Activated CD4-positive, alpha-beta T cell treated with anti-CD3 and anti-CD28 coated beads for 48 hours (primary cell): ENCODE results near the gene TOM1L2.
"Not testable (repeated sequence)": the region's sequence is repeated elsewhere in the genome, so short reads cannot be mapped to it uniquely, and the experiment has no call there.

Experiments used
- DNase-seq: peaks from one replicate; pipeline ENCODE4 v3.0.0-alpha.2; 2020

Gene TOM1L2

DNA sequence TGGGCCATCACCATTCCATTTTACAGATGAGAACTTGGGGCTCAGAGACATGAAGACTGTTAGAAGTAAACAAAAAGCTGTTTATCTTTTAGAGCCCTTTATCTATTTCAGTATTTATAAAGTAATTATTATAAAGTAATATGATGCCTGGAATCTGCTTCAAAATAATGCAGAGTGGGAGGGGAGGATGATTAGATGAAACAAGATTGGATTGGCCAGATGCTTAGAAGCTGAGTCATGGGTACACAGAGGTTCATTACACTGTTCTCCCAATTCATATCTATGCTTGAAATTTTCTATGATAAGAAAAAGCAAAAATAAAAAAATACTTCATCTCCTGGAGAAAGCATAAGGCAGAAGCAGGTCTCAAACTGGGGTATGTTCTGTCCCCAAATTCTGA lies 29.4 kb downstream of the TOM1L2 start:
- DNase-seq, result no peak

GRCh38 chr17:17941015-17941414 lies 31.2 kb downstream of the TOM1L2 start:
- no peak for DNase-seq

GRCh38 chr17:17940441-17940911 lies 31.7 kb downstream of the TOM1L2 start:
- no peak for DNase-seq

GRCh38 chr17:17939941-17940340 lies 32.3 kb downstream of the TOM1L2 start:
- DNase-seq, result not testable (repeated sequence)

- no peak for DNase-seq
These were observed 33.7 kb downstream of the TOM1L2 start for GRCh38 chr17:17938388-17939107.

GRCh38 chr17:17937958-17938357 lies 34.2 kb downstream of the TOM1L2 start:
- no peak for DNase-seq

DNA sequence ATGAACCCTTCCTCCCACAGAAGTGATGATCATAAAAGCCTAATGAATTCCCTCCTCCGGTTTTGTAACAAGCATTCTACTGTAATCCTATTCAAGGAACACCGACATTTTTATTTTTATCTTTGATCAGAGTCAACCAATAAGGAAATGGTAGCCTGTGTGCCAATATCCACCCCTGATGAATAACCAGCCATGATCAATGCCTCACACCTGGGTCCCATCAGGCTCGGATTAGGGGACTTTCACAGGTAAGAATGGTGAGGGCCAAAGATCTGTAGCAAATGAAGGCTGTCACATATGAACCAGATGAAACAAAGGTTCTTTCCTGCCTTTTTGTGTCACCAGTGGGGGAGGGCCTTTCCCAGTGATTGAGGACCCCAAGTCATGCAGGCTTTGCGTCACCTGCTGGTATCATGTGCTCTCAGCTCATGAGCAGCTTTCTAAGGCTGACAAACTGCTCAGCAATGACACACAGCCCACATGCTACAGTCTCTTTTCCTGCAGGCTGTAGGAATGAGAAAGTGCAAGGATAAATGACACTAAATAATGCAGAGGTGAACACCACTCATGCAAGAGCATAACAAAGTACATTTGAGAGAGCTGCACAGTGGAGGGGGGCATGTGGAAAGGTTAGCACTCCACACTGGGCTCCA lies 34.9 kb downstream of the TOM1L2 start:
- DNase-seq, result no peak

DNA sequence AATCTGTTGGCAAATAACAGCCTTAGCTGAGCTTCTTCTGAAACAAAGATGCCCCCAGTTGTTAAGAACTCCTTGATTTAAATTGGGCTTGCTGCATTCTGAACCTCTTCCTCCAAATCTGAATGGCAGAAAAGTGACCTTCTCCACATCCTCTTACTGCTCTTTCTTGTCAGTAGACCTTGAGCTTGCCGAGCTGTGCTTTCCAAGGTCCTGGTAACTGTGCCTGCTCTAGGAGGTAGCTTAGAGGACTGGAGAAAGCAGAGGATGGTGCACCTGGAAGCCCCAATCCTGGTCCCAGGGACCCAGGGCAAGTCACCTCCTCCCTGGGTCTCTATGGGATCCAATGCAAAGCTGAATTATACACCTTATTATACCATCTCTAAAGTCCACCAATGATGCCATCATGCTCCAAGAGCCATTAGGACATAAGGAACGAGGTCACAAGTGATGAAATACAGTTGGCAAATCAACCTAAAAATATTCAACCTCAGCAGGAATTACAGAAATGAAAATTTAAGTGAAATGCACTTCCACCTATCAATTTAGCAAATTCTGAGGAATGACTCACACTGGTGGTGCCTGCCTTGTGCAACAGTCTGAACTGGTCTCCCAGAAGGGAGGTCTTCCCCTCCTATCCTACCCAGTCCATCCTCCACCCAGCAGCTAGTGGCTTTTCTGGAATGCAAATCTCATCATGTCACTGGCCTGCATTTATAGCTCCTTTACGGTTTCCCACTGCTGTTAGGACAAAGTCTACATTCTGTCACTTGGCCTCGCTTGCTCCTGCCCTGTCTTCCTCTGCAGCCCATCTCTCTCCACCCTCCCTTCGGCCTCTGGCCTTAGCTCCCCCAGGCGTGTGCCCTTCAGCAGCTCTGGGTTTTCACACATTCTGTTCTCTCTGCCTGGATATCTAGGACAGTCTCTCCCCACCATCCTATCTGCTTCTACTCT lies 36.6 kb downstream of the TOM1L2 start:
- DNase-seq, result no peak

GRCh38 chr17:17934806-17935205 lies 37.4 kb downstream of the TOM1L2 start:
- no peak for DNase-seq

GRCh38 chr17:17934214-17934613 lies 38.0 kb downstream of the TOM1L2 start:
- DNase-seq, result no peak

DNA sequence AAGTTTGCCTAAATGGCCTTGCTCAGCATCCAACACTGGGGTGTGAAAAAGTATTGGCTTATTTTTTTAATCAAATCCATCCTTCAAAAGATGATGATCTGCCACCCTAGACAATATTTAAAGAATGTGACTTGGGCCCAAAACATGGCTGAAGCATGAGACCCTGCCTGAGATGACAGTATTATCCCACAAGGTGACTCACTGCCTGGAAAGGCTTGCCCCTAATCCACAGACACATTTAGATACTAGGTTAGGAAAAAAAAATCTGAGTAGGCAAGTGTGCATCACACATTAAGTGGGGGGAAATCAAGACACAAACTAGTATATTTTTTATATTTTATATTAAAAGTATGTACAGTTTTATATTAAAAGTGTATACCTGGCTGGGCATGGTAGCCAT lies 38.4 kb downstream of the TOM1L2 start:
- no peak for DNase-seq

- DNase-seq, result no peak
These were observed 41.0 kb downstream of the TOM1L2 start for GRCh38 chr17:17931159-17931558.

GRCh38 chr17:17930674-17931073 lies 41.5 kb downstream of the TOM1L2 start:
- DNase-seq, result no peak

DNA sequence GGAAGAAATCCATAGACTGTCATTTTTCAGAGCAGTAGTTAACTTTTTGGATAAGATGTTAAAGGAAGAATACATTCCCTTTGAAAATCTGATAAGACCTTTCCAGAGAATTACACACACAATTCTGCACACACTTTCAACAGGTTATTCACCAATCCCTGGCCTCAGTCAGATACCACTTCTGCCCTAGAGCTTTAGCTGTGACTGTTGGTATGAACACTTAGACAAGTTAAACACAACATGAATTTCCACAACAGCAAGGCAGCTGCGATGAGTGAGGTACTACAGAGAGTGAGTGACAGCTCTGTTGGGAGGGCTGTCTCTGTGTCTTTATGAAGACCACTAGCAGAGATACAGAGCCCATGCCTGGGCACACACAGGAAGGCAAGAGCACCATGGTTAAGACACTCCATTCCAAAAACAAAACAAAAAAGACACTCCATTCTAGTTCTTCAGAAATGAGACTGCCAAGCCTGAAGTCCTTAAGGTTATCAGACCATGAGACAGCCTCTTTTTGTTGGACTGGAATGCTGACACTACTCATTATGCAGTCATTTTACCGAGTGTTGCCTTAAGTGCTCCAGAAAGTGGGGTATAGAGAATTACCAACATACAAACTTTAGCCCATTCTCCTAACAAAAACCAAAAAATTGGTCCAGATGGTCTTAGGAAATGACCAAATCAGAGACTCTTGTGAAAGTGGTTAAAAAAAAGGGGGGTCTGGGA lies 42.4 kb downstream of the TOM1L2 start:
- no peak for DNase-seq

GRCh38 chr17:17928398-17929287 lies 43.6 kb downstream of the TOM1L2 start:
- no peak for DNase-seq

GRCh38 chr17:17926840-17927449 lies 45.3 kb downstream of the TOM1L2 start:
- DNase-seq, result no peak

DNA sequence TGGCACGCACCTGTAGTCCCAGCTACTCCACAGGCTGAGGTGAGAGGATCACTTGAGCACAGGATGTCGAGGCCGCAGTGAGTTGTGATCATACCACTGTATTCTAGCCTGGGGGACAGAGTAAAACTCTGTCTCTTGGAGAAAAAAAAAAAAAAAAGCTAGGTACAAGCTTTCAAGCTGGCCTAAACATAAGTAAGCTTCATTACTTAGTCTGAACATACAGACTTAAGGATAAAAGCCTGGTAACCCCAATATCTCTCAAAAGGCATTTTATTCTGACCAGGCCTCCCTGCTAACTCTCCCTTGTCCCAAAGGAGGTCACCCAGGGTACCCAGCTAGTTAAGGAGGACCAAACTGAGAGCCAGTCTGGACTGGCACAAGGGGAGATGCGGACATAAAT lies 46.2 kb downstream of the TOM1L2 start:
- no peak for DNase-seq

DNA sequence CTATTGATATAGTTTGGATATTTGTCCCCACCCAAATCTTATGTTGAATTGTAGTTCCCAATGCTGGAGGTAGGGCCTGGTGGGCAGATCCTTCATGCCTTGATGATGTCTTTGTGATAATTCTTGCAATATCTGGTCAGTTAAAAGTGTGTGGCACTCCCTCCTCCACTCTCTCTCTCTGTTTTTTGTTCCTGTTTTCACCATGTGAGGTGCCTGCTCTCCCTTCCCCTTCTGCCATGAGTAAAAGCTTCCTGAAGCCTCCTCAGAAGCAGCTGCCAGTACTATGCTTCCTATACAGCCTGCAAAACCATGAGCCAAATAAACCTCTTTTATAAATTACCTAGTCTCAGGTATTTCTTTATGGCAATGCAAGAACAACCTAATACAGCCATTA lies 47.3 kb downstream of the TOM1L2 start:
- no peak for DNase-seq

GRCh38 chr17:17924131-17924856 lies 47.9 kb downstream of the TOM1L2 start:
- DNase-seq, result no peak

GRCh38 chr17:17922070-17922614 lies 50.1 kb downstream of the TOM1L2 start:
- DNase-seq, result no peak
